Fibroblast of skin of left biceps (primary cell): ENCODE results near the gene TMEM237.
"Not testable (repeated sequence)": the region's sequence is repeated elsewhere in the genome, so short reads cannot be mapped to it uniquely, and the experiment has no call there.

Experiments
- DNase-seq, 2 experiments: peaks; one replicate each; pipeline ENCODE4 v3.0.0-alpha.2; 2013; ENCODE audit warnings: low read depth in 2 of 2

Gene TMEM237, protein sequence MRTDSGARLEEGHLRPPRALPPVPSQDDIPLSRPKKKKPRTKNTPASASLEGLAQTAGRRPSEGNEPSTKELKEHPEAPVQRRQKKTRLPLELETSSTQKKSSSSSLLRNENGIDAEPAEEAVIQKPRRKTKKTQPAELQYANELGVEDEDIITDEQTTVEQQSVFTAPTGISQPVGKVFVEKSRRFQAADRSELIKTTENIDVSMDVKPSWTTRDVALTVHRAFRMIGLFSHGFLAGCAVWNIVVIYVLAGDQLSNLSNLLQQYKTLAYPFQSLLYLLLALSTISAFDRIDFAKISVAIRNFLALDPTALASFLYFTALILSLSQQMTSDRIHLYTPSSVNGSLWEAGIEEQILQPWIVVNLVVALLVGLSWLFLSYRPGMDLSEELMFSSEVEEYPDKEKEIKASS

DNA sequence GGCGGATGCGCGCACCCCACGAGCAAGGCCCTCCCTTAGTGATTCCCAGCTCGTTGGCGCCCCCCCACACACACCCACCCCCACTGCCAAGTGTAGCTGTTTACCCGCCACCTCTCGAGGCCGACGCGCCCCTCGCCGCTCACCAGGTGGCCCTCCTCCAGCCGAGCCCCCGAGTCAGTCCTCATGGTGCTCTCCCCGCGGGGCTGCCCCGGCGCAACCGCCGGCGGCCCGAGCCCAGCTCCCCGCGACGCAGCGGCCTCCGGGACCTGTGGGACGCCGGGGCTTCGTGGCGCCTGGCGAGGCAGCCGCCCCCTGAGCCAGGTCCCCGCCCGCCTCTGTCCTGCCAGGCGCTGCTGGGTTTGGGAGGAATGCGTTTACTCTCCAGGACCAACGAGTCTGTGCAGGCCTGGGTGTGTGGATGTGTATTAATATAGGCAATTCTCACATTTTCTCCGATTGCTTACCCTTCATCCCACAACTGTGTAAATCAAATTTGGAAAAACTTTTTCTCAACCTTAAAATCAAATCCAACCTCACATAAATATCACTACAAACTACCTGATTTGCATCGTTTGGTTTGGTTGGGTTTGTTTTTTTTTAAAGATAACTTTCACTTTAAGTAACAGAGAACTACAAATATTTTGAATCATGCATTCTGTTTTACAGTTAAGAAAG is at the start of gene TMEM237:
TMEM237 (minus strand) TSS at position 288 of the 675 bp plus-strand sequence; CDS start at position 185, 103 bp downstream.
- DNase-seq: no peak

DNA sequence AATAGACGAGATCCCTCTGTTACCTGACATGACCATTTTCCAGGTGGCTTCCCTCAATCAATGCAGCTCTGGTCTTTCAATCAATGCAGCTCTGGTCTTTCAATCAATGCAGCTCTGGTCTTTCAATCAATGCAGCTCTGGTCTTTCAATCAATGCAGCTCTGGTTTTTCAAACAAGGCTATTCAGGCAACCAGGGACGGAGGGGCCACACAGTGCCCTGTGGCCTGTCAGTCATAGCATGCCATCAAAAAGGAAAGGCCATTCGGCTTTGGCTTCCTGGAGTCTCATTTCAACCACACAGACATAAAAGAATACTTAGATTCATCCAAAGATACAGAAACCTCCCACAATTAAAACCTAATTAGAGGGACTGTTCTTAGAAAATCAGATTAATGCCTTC is 41.9 kb upstream of the TMEM237 start:
- DNase-seq: no peak

DNA sequence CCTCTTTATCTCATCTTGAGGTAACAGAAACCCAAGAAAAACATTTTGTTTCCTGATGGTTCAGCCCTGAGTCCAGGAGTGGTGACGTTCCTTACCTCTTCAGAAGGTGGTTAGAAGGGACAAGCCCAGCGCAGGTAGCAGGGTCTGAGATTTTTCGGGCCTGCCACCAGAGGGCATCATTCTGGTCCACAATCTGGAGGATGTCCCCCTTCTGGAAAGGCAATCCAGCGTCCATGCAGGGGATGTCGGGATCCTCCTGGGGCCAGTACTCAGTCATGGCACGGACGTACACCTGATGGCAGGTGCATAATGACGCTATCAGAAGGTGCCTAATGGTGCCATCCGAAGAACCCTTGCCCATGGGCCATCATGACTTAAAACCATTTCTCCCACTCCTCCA is 37.4 kb upstream of the TMEM237 start:
- no peak for DNase-seq

DNA sequence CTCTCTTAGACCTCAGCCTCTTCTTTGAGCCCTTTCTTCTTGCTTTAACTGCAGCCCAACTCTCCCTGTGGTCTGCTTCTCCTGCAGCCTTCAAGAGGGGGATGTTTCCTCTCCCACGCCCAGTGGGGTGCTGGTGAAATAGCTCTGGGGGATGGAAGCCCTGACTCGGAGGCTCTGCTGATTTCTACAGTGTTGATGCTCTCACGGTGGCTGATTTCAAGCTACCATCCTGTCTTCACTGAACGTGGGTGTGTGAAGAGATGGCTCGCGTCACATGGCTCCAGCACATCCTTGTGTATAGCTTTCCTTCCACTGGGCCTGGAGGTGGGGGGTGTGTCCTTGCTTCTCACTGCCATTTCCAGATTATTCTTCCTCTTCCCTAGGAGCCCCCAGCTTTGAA is 35.1 kb upstream of the TMEM237 start:
- DNase-seq: no peak

DNA sequence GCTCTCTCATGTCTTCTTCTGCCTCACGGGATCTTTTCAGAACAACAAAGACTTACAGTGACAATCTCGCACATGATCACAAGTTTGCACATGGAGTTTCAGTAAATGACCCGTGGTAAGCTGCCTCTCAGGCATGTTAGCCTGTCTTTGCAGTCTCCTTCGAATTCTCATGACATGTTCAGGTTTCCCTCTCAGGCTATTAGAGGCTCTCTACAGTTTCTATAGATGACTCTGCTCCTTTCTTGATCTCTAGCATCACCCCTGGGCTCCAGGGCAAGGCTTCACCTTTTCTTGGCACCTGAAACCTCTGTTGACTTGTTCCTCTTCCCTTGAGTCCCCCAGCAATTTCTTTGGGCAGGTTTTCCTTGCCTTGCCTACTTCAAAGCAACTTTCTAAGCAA is 32.2 kb upstream of the TMEM237 start:
- DNase-seq: no peak

DNA sequence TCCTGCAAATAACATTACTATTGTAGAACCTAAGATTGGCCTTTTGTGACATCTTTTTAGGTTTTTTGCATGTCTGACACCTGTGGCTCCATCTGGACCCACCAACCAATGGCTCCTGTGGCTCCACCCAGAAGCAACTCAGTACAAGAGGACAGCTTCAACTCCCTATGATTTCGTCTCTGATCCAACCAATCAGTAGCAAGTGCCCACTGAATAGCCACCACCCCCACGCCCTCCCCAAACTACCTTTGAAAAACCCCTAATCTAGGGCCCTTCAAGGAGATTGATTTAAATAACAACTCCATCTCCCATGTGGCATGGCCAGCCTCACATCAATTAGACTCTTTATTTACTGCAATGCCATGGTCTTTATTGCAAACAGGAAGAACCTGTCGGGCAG is 31.5 kb upstream of the TMEM237 start:
- no peak for DNase-seq

DNA sequence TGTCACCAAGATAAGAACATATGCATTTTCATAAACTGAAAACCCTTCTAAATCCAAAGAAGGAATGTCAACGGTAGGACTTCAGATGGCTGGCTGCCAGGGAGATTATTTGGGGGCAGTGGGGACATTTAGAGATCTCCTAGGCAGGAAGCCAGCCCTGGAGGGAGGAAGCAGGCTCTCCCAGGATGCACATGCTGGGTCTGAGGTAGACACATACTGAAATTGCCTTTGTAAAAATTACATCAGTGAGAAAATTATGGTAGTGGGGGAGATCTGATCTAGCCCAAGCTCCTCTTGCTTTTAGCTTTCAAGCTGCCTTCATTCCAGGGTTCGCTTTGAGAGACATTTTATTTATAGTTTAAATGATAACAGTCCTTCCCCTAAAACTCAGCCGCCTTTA is 31.0 kb upstream of the TMEM237 start:
- DNase-seq: no peak

DNA sequence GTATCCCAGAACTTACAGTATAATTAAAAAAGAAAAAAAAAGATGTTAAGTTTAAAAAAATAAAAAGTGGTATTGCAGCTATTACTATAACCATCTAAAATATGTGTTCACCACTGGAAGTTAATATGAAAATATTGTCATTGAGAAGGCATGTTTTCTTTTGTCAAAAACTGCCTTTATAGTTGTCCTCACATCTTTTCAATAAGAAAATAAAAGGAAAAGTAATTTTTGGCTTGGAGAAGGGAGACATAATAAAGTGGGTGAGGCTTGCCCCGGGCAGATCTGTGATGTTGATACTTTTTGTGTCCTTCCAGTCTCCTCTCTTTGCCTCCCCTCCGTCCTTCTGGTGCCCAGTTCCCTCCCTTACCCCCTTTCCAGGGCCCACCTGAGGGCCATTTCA is 30.2 kb upstream of the TMEM237 start:
- no peak for DNase-seq

DNA sequence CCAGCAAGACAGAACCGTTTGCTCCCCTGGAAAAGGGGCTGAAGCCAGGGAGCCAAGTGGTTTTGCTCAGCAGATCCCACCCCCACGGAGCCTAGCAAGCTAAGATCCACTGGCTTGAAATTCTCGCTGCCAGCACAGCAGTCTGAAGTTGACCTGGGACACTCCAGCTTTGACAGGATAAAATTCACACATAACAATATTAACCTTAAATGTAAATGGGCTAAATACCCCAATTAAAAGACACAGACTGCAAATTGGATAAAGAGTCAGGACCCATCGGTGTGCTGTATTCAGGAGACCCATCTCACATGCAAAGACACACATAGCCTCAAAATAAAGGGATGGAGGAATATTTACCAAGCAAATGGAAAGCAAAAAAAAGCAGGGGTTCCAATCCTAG is 27.9 kb upstream of the TMEM237 start:
- DNase-seq: not testable (repeated sequence)

DNA sequence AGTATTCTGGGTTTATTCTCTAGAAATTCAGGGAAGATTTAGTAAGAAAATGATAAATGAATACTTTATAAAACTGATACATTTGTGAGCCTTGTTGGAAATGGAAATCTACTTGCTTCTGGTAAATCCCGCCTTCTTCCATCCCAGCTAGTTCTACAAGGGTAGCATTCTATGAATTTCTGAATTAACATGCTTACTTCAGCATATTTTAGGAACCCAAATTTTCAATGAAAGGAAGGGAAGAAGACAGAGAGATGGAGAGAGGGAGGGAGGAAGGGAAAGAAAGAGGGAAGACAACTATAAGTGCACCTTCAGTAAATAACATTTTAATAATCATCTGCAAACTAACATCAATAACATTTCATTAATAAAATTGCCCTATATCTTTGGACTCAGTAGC is 26.6 kb upstream of the TMEM237 start:
- DNase-seq: no peak

DNA sequence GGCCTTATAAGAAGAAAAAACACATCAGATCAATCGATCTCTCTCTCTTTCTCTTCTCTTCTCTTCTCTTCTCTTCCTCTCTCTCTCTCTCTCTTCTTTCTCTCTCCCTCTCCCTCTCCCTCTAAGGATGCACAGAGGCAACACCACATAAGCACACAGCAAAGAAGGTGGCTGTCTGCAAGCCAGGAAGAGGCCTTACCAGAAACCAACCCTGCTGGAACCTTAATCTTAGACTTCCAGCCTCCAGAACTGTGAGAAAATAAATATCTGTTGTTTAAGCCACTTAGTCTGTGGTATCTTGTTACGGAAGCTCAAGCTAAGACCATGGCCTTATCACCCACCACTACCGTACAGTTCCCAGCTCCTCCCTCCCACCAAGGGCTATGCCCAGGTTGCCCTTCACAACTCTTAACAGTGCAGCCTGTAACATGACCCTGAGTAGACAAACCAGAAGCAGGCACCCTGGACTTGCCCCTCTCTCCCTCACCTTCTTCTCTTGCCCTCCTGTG is 25.2 kb upstream of the TMEM237 start:
- DNase-seq: no peak

DNA sequence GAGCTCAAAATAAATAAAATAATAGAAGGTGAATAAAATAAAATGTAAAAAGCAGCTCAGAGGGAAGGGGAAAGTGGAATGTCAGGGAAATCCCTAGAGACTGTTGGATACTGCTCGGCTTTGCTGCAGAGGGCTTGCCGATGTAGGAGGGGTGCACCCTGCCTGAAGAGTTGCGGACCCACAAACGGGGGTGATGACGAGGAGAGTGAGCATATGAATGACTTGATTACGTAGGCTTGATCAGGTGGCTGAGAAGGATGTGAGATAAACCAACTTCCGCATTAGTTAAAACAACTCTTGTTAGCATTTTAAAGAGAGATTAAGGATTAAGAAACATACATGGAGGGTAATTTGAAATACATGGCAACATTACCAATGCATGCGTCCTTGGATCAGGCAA is 21.0 kb upstream of the TMEM237 start:
- DNase-seq: no peak

DNA sequence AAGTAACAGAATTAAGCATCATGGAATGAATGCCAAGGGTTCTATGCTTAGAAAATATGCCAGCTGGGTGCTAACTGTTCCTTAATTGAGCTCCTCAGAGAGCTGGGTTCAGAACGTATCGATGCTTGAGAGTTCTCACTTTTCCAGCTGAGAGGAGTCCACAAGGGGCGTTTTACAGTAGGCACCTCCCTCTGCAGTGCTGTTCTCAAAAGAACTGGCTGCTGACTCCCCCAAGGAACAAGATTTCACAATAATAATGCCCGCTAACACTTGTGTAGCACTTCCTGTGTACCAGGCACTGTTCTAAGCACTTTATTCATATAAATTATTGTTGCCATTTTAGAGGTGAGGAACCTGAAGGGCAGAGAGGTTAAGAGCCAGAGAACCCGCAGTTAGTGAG is 18.1 kb upstream of the TMEM237 start:
- DNase-seq: no peak

DNA sequence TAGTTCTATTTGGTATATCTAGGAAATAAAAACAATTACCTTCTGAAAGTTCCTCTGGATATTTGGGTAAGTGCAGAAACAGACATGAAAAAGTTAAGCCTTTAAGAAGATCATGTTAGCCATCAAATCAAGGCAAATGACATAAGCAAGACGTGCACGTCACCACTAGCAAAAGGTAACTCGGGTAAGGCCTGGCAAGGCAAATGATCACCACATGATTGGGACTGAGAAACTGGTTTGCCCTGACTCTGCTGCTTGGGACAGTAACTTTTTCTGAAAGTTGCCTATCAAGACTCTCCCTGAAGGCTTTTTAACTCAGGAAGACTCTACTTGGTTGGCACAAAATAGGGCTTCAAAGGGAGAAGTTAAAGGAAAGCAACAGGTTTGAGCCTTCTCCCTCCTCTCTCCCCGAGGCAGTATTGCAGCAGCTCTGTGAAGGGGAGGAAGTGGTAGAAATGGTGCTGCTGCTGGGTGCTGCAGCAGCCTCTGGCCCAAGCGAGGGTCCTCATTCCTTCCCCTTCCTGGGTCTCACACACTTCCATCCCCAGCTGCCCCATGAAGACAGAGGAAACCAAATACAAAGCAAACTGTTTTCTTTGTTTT is 17.1 kb upstream of the TMEM237 start:
- no peak for DNase-seq

DNA sequence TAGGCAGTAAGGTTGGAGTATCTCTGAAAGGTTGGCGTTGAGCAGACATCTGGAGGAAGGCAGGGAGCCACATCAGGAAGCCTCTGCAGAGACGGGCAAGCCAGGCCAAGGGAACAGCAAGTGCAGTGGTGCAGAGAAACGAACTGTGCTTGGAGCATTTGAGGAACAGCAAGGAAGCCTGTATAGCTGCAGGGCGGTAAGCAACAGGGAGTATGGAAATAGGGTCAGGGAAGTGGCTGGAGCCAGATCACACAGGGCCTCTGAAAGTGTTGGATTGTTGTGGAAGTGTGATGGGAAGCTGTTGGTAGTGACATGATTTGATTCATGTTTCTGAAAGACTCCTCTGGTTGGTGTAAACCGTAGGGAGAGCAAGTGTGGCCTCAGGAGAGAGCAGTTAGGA is 13.4 kb upstream of the TMEM237 start:
- no peak for DNase-seq

DNA sequence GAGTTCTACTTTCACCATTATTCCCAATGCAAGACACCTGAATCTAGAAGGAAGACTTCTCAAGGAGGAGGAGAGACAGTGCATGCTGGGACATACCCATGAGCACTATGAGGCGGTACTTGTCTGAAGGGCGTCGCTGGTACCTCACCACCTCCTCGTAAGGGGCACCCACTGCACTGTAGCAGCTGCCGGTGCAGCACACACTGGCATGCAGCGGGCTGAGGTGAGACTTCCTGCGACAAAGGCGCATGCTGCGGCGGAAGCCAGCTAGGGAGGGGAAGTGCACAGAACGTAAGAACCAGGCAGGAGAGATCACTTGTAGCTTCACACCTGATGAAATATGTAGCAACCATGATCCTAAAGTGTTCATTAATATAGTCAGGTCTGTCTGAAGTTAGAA is 12.8 kb upstream of the TMEM237 start:
- DNase-seq: no peak

DNA sequence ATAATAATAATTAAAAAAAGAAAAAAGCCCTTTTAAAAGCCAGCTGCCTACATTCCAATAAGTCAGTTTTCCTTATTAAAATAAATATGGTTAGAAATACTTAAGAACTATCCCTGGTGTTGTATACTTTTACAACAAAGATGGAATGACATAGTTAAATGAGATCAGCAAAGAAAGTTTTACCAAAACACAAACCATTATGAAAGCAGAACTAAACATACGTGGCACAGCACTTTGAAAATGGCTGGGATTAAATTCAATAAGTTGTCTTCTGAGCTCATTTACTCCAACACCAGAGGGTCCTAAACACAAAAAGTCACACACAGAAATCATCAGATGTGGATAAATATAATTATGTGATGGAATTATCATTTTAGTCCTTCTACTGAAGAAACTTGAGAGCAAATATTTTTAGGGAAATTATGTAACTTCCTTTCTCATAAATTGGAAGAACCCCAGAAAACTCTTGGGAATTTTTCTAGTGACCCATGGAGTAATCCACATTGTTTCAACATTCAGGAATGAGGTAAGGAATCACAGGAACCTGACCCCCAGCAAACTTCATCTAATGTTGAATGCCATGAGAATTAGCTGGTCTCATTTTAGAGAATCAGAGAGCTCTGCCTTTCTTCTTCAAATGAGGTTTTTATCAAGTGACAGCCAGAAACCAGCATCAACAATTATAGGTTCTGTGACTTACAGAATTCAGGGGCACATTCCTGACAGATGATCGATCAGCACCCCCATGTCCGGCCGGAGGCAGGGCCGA is 11.5 kb upstream of the TMEM237 start:
- DNase-seq: peak; percentile 88 to 90

DNA sequence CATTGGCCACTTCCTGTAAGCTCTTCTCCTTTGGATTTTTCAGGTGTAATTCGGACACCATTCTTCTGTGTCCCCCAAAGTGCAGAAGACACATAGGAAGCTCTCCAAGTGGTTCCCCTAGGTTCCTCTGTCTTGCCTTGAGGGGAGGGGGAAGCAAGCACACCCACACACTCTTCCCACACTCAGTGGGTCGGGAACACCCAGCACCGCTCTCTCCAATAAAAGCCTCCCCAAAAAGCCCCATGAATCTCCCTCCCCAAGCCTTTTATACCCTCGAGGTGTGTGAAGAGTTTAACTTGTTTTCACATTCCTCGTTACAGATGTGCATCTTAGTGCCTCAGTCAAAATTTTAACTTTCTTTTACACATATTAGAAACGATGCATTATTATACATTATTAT is 9.9 kb upstream of the TMEM237 start:
- no peak for DNase-seq

DNA sequence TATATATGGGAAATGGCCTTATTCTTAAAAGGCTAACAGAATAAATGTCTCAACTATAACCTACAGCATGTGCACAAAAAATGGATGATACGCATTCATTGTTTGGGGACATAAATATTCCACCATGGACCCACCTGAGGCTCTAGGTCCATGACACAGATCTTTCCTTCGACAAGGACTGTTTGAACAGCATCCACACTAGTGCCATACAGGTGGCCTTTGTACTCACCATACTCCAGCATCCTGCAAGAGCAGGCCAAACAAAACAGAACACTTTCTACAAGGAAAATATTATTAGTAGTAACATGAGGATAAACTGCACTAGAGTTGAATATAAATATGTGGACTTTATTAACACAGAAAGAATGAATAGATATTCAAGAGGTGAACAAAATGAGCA is 6.1 kb upstream of the TMEM237 start:
- DNase-seq: no peak

DNA sequence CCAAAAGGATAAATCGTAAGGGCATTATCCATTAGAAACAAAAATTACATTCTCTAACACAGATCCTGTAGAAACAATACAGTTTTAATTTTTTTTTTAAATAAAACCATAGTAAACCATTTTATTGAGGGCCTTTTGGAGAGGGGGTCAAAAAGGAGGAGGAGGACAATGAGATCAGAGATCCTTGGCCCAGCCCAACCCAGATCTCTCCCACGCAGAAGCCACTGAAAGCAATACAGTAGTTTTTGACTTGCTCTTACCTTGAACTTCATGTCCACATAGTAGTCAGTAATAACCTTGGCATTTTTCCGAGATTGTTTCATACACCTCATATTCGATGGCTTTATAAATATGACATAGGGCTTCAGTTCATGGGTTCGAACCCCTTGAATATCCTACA is 4.1 kb upstream of the TMEM237 start:
- no peak for DNase-seq

DNA sequence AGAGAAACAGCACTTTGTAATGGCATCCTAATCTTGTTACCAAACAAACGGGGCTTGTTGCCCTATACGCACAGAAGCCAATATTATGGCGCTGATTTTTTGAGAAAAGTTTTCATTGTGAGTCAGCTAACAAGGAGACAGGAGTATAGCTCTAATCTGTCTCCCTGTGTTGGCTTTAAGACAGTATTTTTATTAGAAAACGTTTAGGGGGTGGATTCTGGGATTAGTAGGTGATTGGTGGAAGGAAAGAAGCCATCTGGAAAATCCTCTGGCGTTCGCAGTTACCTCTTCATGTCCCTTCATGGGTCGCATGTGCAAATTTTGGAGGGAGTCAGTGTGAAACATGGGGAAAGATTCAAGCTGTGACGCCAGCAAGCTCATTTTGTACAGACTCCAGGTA is 698 bp upstream of the TMEM237 start:
- no peak for DNase-seq

DNA sequence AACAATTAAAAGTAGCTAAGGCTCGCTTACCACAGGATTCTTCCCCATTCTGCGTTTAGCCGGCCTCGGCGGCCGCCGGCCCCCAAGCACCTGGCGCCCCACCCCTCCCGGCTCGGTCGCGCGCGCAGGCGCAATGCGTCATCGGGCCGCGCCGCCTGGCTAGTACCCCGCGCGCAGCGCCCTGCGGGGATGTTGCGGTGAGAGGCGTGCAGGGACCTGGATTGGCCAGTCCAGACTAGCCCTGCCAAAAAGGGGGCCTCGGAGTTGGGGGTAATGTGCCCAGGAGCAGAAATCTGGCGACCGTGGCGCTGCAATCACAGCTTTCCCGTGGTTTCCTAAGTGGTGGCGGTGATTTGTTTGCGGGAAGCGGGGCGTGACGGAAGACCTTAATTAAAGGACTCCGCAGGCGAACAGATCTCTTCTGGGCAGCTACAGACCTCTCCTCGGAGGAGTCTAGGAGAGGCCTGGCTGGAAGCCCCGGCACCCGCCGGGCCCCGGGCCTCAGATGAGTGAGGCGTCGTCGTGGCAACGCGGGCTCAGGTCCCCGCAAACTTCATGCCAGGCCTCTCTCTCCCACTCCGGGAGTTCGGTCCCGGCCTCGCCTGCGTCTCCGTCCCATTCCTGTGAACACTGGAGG is 606 bp downstream of the TMEM237 start:
- peak in 1 of 2 experiments; percentile 64 for DNase-seq
